Stimulated activated CD8-positive, alpha-beta memory T cell treated with anti-CD3 and anti-CD28 coated beads, Interleukin-12 subunit alpha, Interleukin-12 subunit beta, amount 100 ng/mL, for 24 hours (primary cell): ENCODE results near the gene CAMK2N2.
"Not testable (repeated sequence)": the region's sequence is repeated elsewhere in the genome, so short reads cannot be mapped to it uniquely, and the experiment has no call there.

Experiments
- DNase-seq: peaks from one replicate; pipeline ENCODE4 v3.0.0-alpha.2; 2020; ENCODE audit errors: extremely low read depth

Gene CAMK2N2

DNA sequence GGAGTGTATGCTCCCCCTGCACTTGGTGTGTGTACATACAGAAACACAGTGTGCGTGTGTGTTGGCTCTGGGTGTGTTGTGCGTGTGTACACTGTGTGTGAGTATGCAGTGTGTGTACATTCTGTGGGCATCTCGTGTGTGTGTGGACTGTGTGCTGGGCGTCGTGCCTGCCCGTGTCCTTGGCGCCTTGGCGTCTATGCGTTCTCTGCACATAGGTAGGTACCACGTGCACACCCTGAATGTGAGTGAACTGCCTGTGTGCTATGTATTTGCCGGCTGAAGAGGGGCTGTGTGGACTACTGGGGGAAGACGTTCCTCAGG lies 14.0 kb upstream of the CAMK2N2 start:
- no peak for DNase-seq

DNA sequence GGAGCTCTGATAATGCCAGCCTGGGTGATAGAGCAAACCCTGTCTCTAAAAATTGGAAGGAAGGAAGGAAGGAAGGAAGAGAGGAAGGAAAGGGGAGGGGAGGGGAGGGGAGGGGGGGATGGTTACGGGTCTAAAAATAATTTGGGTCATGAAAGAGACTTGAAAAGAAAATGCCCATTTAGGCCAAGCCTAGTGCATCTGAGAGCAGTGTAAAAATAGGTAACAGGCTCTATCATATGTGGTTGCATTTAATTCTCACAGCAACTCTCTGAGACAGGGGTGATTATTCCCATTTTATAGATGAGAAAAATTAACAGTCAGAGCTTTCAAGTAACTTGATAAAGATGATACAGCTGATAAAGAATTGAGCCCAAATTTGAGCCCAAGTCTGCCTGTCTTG lies 10.9 kb upstream of the CAMK2N2 start:
- DNase-seq: no peak

DNA sequence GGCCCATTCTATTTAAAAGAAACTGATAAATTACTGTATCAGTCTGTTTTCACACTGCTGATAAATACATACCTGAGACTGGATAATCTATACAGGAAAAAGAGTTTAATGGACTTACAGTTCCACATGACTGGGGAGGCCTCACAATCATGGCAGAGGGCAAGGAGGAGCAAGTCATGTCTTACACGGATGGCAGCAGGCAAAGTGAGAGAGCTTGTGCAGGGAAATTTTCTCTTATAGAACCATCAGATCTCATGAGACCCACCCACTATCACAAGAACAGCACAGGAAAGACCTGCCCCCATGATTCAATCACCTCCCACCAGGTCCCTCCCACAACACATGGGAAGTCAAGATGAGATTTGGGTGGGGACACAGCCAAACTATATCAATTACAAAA lies 5.9 kb upstream of the CAMK2N2 start:
- DNase-seq: not testable (repeated sequence)

DNA sequence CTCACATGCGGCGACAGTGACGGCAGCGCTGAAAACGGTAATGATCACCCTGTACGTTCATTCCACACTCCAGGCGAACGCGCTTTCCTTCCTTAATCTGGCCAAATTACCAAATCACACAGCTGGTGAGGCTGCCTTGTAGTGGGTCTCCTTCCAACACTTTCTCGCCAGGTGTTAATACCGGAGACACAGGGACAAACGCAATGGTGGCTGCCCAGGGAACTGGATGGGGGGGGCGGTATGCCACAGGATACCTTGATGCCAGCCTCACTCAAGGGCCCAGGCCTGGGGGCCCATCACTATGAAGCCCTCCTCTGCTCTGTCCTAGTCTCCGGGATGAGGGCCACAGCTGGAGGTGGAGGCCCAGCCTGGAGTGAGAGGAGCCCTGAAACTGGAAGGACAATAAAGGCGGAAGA lies 1.4 kb upstream of the CAMK2N2 start:
- no peak for DNase-seq

DNA sequence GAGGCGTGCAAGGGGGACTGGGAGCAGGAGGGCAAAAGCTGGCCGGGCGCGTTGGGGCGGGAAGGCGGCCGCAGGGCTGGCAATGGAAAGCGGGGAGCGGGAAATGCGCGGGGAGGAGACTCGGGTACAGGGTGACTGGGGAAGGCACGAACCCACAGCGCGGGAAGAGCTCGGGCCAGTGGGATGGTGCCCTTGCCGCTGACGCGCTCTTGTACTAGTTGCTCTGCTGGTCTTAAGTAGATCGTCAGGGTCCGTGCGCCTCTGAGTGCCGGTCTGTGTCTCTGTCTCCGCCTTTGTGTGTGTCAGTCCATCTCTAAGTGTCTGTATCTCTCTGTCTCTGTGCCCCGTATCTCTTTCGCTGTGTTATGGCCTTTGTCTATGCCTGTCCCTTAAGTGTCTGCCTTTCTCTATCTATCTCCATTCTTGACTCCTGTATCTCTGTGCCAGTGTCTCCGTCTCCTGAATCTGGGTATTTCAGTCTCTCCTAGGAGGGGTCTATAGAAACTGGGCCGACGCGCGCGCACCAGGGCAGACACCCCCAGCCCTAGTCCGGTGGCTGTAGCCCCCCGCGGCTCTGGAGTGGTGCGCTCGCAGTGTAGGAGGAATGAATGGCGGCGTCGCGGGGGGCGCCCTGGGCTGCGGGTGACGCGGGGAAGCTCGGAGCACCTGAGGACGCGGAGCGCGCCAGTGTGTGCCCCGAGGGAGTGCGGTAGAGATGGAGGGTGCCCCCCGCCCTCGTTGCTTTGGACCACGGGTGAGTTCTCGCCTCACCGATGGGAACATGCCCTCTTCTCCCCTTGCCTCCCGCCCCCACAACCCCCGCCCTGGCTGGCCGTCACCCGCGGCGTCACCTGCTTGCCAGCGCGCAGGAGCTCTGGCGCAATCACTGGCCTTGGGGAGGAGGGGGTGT lies 756 bp upstream of the CAMK2N2 start:
- no peak for DNase-seq

DNA sequence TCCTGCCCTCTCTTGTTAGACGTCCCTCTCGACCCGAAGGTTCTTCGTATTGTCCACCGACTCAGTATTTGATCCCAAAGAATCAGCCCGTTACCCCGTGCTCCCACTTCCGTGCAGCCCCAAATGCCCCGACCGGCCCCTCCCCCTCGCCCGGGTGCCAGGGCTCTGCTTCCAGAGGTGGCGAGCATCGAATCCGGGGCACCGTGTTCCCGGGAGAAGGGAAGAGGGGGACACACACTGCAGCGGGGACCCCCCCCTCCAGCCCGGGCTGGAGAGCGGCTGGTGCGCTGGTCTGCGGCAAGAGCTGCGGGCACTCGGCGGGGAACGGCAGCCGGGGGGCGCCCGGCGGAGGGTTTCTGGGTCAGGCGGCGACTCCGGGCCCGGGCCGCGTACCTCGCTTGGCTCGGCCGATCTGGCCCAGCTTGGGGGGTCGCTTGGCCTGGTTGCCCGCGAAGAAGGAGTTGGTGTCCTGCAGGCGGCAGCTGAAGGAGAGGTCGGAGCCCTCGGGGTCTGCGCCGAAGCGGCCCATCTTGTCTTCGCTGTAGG lies 556 bp downstream of the CAMK2N2 start:
- no peak for DNase-seq

DNA sequence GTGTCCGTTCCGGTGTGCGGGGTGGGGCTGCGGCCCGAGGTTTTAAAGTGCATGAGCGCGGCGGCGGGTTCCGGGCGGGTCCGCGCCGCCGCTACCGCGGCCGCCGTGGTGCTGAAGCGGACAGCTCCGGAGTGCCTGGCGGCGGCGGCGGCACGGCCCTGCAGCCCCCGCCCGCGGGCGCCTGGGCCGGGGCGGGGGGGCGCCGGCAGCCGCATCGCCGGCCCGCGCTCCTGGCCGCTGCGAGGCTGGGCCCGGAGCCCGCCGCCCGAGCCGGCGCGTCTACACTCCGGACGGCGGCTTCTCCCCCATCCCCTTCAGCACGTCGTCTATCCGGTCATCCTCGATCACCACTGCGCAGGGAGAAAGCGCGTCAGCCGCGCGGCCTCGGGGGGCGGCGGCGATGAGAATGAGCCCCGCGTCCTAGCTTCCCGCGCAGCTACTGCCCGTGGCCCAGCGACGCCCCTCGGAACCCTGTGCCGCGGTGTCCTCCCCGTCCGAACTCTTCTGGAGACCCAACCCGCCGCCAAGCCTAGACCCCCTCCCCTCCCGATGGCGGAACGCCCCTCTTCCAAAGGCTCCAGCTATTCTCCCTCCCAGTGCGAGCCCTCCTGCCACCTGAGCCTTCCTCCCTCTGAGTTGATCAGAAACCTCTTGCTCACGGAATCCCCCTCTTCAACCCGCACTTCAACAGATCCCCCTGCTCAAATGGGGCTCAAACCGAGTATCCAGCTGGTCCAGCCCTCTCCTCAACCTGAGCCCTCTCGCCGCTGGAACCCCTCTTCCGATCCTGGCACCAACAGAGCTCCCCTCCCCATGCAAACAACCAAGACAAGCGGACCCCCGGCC lies 1.3 kb downstream of the CAMK2N2 start:
- no peak for DNase-seq

DNA sequence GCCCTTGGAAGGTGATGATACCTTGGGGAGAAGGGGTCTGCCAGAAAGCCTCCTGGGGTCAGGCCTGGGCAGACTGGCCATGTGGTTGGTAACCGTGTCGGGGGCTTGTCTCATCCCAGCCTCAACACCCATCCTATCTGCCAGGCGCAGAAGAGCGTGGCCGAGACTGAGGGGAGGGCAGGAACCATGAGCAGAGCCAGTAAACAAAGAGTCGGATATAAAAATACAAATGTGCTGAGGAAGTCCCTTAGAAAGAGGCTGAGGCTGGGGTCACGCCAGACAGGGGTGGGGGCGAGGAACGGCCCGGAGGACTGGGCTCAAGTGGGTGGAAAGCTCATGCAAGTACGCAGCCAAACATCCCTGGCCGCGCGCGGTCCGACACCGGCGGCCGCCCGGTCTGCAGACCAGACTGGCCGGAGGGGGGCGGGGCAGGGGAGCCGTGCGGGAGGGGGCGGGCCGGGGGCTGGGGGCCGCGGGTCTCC lies 1.9 kb downstream of the CAMK2N2 start:
- DNase-seq: no peak

DNA sequence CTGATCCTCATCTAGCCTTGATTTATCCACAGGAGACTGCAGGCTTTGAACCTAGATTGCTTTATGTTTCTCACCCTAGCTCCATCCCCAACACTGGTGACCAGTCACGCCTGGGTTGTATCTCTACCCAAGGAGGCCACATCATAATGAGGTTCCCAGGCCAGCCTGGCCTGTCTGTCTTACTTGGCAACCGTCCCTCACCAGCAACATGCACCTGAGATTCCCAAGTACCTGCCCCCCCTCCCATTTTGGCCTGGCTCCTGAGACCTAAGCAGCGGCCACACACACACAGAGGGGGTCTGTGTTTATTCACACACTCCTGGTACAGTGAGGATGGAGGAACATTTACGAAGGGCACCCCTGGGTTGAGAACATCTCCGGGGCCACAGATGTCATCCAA lies 2.4 kb downstream of the CAMK2N2 start:
- no peak for DNase-seq

DNA sequence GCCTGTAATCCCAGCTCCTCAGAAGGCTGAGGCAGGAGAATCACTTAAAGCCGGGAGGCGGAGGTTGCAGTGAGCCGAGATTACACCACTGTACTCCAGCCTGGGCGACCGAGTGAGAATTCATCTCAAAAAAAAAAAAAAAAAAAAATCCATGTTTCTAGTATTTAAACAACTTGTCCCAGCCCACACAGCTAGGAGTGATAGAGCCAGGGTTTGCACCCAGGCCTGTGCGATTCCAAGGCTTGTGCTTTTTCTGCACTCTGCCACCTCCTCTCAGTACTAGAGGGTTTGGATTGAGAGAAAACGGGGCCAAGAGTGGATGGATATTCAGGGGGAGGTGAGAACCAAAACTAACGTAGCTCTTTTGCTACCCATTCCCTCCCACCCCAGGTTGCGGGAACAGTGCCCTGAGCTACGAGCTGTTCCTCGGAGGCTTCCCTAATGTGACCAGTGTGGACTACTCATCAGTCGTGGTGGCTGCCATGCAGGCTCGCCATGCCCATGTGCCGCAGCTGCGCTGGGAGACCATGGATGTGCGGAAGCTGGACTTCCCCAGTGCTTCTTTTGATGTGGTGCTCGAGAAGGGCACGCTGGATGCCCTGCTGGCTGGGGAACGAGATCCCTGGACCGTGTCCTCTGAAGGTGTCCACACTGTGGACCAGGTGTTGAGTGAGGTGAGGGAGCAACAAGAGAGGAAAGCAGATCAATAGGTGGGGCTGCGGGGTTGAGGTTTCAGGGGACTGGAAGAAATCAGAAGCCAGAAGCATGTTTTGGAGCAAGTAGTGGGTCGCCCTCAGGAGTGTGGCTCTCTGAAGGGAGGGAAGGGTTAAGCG lies 4.1 kb downstream of the CAMK2N2 start:
- no peak for DNase-seq

DNA sequence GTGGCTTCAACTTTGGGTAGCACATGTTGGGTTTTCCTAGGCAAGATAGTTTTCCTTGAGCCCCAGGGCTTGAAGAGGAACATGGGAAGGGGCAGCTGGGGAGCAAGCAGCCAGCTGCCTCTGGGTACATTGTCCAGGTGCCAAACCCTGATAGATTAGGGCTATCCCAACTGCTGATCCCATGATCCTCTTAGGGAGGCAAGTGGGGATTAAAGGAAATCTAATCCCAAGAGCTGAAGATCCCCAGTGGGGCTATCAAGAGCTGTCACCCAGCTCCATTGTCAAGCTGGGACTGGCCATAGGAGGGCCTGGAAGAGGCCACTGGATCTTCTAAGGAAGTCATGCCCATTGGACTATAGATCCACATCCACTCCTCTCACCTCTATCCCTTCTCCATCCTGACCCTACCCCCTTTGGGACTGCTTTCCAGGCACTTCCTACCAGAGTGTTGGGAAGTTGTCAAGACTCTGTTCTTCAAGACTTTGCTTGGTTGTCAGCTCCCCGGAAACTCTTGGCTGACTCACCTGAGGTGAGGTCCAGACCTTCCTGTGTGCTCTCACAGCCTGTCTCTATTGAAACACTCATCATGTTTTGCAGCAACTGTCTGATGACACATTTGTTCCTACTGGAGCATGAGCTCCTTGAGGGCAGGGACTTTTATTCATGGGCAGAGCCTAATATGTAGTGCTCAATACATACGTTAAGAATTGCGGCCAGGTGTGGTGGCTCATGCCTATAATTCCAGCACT lies 5.9 kb downstream of the CAMK2N2 start:
- no peak for DNase-seq

DNA sequence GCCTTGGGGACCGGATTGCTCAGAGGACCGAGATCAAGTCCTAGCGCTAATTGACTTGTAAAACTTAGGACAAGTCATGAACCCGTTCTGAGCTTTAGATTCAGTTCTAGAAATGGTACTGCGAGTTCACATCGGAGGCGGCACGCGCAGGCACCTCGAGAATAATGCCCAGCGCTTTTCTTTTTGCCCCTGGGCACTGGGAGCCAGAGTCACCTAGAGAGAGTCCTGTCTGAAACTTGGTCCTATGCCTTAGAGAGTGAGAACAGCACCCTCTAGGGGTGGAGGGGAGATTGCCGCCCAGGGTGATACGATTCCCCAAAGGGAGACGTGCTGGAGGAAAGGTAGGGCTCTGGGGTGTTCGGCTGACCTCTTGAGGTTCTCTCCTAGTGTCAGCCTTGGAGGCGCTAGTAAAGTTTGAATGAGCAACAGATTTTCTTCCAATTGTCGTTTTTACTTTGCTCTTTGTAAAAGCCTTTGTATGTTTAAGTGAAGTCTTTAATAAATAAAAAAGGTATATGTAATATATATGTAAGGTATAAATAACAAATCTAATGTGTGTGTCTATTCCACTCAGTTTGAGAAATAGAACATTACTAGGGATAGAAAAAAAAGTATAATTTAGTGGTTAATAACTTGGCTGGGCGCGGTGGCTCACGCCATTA lies 11.1 kb downstream of the CAMK2N2 start:
- peak; percentile 64 for DNase-seq

DNA sequence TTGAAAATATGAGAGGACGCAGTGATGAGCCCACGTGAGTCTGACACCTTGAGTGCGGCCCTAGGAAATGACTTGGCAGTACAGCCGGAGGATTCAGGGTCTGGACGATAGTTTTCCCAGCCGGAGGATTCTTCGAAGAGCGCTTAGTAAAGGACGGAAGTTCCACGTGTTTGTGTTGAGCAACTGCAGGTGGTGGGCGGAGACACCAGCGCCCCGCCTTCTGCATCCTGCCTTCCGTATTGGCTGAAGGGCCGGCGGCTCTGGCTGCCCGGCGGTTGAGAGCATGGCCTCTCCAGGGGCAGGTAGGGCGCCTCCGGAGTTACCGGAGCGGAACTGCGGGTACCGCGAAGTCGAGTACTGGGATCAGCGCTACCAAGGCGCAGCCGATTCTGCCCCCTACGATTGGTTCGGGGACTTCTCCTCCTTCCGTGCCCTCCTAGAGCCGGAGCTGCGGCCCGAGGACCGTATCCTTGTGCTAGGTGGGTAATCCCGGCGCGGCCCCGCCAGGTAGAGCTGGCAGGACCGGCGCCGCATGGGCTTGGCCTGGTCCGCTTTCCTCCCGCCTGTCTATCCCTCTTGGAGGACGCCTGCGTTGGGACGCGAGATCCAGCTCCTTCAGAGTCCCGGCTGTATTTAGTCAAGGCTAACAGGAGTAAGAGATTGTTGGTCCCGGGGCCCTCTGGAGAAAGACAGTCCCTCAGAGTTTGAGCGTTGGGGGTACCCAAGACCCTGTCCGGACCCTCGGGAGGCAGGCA lies 11.8 kb downstream of the CAMK2N2 start, which contains the start of gene EEF1AKMT4:
Gene EEF1AKMT4 (plus strand): TSS at position 261 of the 755 bp plus-strand sequence. CDS start 23 bp downstream, at position 284.
- DNase-seq: peak; percentile 89

DNA sequence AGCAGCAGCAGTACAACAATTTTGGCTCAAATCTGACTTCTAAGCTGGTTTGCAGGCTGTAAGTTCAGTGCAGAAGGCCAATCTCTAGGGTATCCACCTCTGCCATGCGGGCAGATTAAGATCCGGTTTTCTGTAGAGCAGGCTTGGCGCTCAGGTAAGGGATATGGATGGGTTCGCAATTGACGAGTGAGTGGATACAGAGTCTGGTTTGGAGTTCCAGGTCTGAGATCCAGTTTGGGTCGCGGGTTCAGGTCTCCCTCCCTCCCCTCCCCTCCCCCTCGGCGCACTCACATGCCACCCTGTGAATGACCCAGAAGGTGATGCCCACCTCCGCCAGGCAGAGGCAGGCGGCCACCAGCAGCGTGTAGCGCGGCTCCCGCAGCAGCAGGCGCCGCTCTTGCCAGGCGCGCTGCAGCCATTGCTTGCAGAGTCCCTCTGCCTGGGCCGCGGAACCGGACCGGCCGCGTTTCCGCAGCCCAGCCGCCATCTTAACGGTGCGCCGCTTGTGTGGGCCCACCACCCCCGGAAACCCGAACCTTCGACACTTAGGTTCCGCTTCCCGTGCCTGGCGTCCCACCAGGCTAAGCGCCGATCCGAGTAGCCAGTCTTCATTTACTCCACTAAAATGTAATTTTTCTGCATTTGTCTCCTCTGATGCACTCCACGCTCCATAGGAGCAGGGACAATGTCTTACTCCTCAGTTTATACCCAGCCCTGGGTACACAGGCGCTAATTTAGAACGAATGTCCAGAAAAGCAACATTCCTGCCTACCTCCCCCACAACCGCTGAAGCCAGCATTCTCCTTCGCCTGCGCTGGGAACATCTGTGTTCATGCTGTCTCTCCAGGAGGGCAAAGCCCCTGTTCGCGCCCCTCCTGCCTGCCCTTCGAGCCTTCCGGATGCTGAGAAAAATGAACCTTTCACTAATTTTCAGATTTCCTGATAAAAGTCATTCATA lies 12.6 kb downstream of the CAMK2N2 start, which contains the start of gene ALG3:
Gene ALG3 (minus strand): TSS at position 509 of the 958 bp plus-strand sequence. CDS start 22 bp downstream, at position 487.
- DNase-seq: peak; percentile 60

DNA sequence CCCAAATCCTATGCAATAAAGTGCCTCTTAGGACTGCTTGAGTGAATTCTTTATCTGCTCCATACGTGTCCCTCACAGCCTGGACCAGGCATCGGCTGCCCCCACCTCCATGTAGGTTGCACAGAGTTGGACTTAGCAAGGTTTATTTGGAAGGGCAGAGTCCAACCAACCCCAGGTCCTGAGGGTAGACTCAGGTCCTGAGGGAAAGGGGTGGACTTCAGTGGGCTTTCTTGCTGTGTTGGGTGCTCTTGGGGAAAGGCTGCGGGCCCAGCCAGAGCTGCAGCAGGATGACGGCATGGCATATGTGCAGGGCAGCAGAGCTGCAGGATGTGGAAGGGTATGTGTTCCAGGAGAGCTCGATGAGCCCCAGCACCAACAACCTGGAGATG lies 19.1 kb downstream of the CAMK2N2 start:
- DNase-seq: no peak

DNA sequence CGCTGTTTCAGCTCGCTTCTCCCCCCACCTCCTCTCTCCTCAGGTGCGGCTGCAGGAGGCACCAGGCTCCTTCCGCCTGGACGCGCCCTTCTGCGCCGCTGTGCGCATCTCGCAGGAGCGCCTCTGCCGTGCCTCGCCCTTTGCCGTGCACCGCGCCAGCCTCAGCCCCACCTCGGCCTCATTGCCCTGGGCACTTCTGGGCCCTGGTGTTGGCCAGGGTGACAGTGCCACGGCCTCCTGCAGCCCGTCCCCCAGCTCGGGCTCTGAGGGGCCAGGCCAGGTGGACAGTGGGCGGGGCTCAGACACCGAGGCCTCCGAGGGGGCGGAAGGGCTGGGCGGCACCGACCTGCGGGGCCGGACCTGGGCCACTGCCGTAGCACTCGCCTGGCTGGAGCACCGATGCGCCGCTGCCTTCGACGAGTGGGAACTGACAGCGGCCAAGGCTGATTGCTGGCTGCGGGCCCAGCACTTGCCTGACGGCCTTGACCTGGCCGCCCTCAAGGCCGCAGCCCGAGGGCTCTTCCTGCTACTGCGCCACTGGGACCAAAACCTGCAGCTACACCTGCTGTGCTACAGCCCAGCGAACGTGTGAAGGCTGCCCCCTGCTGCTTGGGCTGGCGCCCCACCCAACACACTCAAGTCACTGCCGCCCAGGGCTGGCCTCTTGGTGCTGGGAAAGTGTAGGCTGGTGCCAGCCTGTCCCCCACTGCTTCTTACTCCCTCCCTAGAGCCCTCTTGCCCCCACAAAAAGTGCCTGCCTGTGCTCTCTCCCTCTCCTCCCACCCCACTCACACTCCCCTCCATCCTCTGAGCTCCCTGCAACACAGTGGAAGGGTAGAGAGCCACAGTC lies 19.7 kb downstream of the CAMK2N2 start:
- no peak for DNase-seq

DNA sequence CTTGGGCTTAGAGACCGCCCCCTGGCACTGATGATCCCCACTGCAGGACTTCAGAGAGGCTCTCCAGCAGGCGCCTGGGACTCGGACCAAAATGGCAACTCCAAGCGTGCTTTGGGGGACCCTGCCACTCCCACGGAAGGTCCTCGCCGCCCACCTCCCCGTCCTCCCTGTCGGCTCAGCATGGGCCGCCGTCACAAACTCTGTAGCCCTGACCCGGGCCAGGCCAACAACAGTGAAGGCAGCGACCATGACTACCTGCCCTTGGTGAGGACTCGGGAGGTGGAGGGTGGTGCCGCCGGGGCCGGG lies 20.3 kb downstream of the CAMK2N2 start:
- DNase-seq: no peak
